Liver (tissue), 9 donors: Measurements from ENCODE around the gene NUDC. TPM values are rescaled to one million over a fixed set of nuclear protein-coding genes. Genes with fewer than 3 reads are reported as not detected.

Experiments
- DNase-seq: peaks from one replicate; pipeline ENCODE4 v3.0.0-alpha.2; 2017; ENCODE audit warnings: low spot score
- H3K27ac ChIP-seq, 2 donors: one replicate each; pipeline ENCODE4 v1.7.0; 2013; ENCODE audit warnings: inconsistent platforms in 2 of 2, low read length in 2 of 2, control low read depth in 1 of 2, low read depth in 1 of 2, mild to moderate bottlenecking in 1 of 2
- H3K27me3 ChIP-seq, 4 donors: one replicate each; pipeline versions ENCODE4 v1.6.1 to v1.7.0; 2013; ENCODE audit warnings: low read length in 3 of 4, inconsistent platforms in 1 of 4, mild to moderate bottlenecking in 1 of 4, moderate library complexity in 1 of 4; ENCODE audit not compliant: control insufficient read depth in 4 of 4, insufficient read depth in 4 of 4
- H3K36me3 ChIP-seq, 4 donors: one replicate each; pipeline versions ENCODE4 v1.6.1 to v1.7.0; 2013; ENCODE audit warnings: low read length in 3 of 4, mild to moderate bottlenecking in 3 of 4, low read depth in 1 of 4, moderate library complexity in 1 of 4; ENCODE audit not compliant: control insufficient read depth in 4 of 4, insufficient read depth in 3 of 4
- H3K4me1 ChIP-seq, 4 donors: one replicate each; pipeline versions ENCODE4 v1.6.1 to v1.7.0; 2013; ENCODE audit warnings: low read length in 3 of 4, mild to moderate bottlenecking in 3 of 4, moderate library complexity in 1 of 4; ENCODE audit not compliant: control insufficient read depth in 4 of 4, insufficient read depth in 4 of 4
- H3K4me3 ChIP-seq, 3 donors: one replicate each; pipeline versions ENCODE4 v1.6.1 to v1.7.0; 2013; ENCODE audit warnings: low read length in 3 of 3, control low read depth in 1 of 3, low read depth in 1 of 3, mild to moderate bottlenecking in 1 of 3
- H3K9ac ChIP-seq, 2 donors: one replicate each; pipeline ENCODE4 v1.7.0; 2013; ENCODE audit warnings: low read length in 2 of 2, mild to moderate bottlenecking in 2 of 2, moderate library complexity in 2 of 2, control low read depth in 1 of 2, low read depth in 1 of 2
- H3K9me3 ChIP-seq, 4 donors: one replicate each; pipeline versions ENCODE4 v1.6.1 to v1.7.0; 2013; ENCODE audit warnings: low read length in 3 of 4; ENCODE audit not compliant: control insufficient read depth in 4 of 4
- EGR1 ChIP-seq, 2 donors: IDR thresholded peaks; 2 replicates each; pipeline ENCODE4 v1.6.1; 2016 to 2018; ENCODE audit warnings: antibody characterized with exemption in 2 of 2, low read depth in 2 of 2
- FOXA1 ChIP-seq: IDR thresholded peaks from 2 replicates; pipeline ENCODE4 v1.6.1; 2016; ENCODE audit warnings: antibody characterized with exemption
- FOXA2 ChIP-seq: IDR thresholded peaks from 2 replicates; pipeline ENCODE4 v1.6.1; 2016; ENCODE audit warnings: antibody characterized with exemption
- GABPA ChIP-seq, 2 donors: IDR thresholded peaks in 1 of 2; conservative IDR thresholded peaks in 1 of 2; 2 replicates each; pipeline ENCODE4 v1.6.1; 2016; ENCODE audit warnings: antibody characterized with exemption in 2 of 2, mild to moderate bottlenecking in 1 of 2, moderate library complexity in 1 of 2
- HNF4A ChIP-seq, 2 donors: conservative IDR thresholded peaks; 2 replicates each; pipeline ENCODE4 v1.6.1; 2016; ENCODE audit warnings: antibody characterized with exemption in 2 of 2, mild to moderate bottlenecking in 2 of 2
- HNF4G ChIP-seq: IDR thresholded peaks from 2 replicates; pipeline ENCODE4 v1.6.1; 2016; ENCODE audit warnings: antibody characterized with exemption
- JUND ChIP-seq, 2 donors: IDR thresholded peaks; 2 replicates each; pipeline ENCODE4 v1.6.1; 2016; ENCODE audit warnings: antibody characterized with exemption in 2 of 2
- NR2F2 ChIP-seq: IDR thresholded peaks from 2 replicates; pipeline ENCODE4 v1.6.1; 2016; ENCODE audit warnings: antibody characterized with exemption
- RAD21 ChIP-seq, 2 donors: IDR thresholded peaks; 2 replicates each; pipeline ENCODE4 v1.6.1; 2016; ENCODE audit warnings: antibody characterized with exemption in 2 of 2, mild to moderate bottlenecking in 2 of 2
- RXRA ChIP-seq, 2 donors: IDR thresholded peaks; 2 replicates each; pipeline ENCODE4 v1.6.1; 2017 to 2018; ENCODE audit warnings: antibody characterized with exemption in 2 of 2, mild to moderate bottlenecking in 1 of 2
- SP1 ChIP-seq: IDR thresholded peaks from 2 replicates; pipeline ENCODE4 v1.6.1; 2018; ENCODE audit warnings: antibody characterized with exemption, mild to moderate bottlenecking
- TAF1 ChIP-seq: conservative IDR thresholded peaks from 2 replicates; pipeline ENCODE4 v1.6.1; 2016; ENCODE audit warnings: antibody characterized with exemption, mild to moderate bottlenecking
- YY1 ChIP-seq: IDR thresholded peaks from 2 replicates; pipeline ENCODE4 v1.6.1; 2016; ENCODE audit warnings: antibody characterized with exemption, mild to moderate bottlenecking
- WGBS: extraction: QIAGEN DNeasy Blood & Tissue Kit; methylation state at CpG from one replicate; pipeline ENCODE4 v1.1.7; 2013; 5-methylcytosine and 5-hydroxymethylcytosine counted together
- polyA plus RNA-seq, 2 donors: library from polyadenylated mRNA; stranded (reverse) in 1 of 2; unstranded in 1 of 2; fragments of 200-250 nt in 1 of 2; fragments of >200 nt in 1 of 2; fragmentation: Nextera tagmentation in 1 of 2; extraction: Ambion mirVana in 1 of 2; gene quantifications; one replicate each; pipeline versions ENCODE4 v1.2.1 to v1.2.3, GENCODE V29; 2013 to 2015
- total RNA-seq, 2 donors: library from RNA; depleted of rRNA; stranded (reverse); fragments of >200 nt; gene quantifications; one replicate each; pipeline ENCODE4 v1.2.3, GENCODE V29; 2014
- TF ChIP-seq, protein P1 (sequence below): IDR thresholded peaks from 2 replicates; pipeline ENCODE4 v1.6.1; 2016; ENCODE audit warnings: antibody characterized with exemption
- TF ChIP-seq, protein P2 (sequence below): IDR thresholded peaks from 2 replicates; pipeline ENCODE4 v1.6.1; 2016; ENCODE audit warnings: antibody characterized with exemption
- TF ChIP-seq, protein P3 (sequence below): fragments of 150-350 bp; IDR thresholded peaks from 2 replicates; pipeline ENCODE4 v1.5.1; 2017; ENCODE audit warnings: improper control_type of control experiment, low read depth, low read length; ENCODE audit not compliant: missing input control
- TF ChIP-seq, protein P4 (sequence below): IDR thresholded peaks from 2 replicates; pipeline ENCODE4 v1.6.1; 2016; ENCODE audit warnings: antibody characterized with exemption
- TF ChIP-seq, protein P5 (sequence below): IDR thresholded peaks from 2 replicates; pipeline ENCODE4 v1.6.1; 2016; ENCODE audit warnings: antibody characterized with exemption, mild to moderate bottlenecking
- donor health status: healthy.
- donor health status: healthy.
- donor health status: healthy.
- donor health status: healthy.
- donor health status: healthy.

The NUDC gene
- total and polyA plus RNA-seq, 4 donors = 18.2 to 50.7 (median 36.2) TPM

DNA sequence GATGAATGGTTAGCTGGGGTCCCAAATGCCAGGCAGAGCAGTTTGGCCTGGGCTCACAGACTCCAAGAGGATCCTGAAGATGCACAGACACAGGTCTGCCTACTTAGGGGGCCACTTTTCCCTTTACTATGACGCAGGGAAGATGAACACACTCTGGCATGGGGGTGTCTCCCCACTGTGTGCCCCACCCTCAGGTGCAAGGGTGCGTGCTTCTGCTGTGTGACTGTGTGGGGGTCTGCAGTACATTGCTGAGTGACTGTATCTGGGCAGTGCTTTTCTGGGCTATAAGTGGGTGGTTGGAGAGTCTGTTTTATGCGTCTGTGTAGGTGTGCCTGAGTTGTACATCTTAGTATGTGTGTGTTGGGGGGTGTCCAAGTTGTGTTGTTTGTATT lies 11.6 kb upstream of the NUDC start:
- H3K27ac ChIP-seq = peak overlapping the region; percentile 97 to 99
- H3K9ac ChIP-seq = no peak overlapping the region
- H3K4me3 ChIP-seq = no peak overlapping the region
- TF ChIP-seq RXRA (IDR thresholded peaks at IDR 0.05) = no peak
- TF ChIP-seq SP1 = no peak
- no peak for TF ChIP-seq FOXA2
- TF ChIP-seq HNF4G = no peak
- TF ChIP-seq GABPA (IDR thresholded peaks at IDR 0.05 in 1 of 2, conservative IDR thresholded peaks at IDR 0.05 in 1 of 2) = no peak
- TF ChIP-seq, protein P1, sequence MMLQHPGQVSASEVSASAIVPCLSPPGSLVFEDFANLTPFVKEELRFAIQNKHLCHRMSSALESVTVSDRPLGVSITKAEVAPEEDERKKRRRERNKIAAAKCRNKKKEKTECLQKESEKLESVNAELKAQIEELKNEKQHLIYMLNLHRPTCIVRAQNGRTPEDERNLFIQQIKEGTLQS = no peak
- TF ChIP-seq YY1 = no peak
- no peak for TF ChIP-seq FOXA1
- no peak for TF ChIP-seq NR2F2
- TF ChIP-seq EGR1 (IDR thresholded peaks at IDR 0.05; ENCODE audit: low read depth in 2 of 2) = no peak
- TF ChIP-seq HNF4A (conservative IDR thresholded peaks at IDR 0.05) = no peak
- TF ChIP-seq JUND (IDR thresholded peaks at IDR 0.05) = no peak
- 41% methylated on average over 3 of the region's 3 CpGs for WGBS
- H3K4me1 ChIP-seq = peaks cover 3 to 37% (median 19%) of the 10 kb centered on the region in 4 donors
- peaks cover 0 to 6% (median under 1%) of the 10 kb centered on the region in 4 donors for H3K36me3 ChIP-seq
- DNase-seq = no peak
- no peaks in the 10 kb centered on the region for H3K27me3 ChIP-seq
- H3K9me3 ChIP-seq = no peaks in the 10 kb centered on the region

DNA sequence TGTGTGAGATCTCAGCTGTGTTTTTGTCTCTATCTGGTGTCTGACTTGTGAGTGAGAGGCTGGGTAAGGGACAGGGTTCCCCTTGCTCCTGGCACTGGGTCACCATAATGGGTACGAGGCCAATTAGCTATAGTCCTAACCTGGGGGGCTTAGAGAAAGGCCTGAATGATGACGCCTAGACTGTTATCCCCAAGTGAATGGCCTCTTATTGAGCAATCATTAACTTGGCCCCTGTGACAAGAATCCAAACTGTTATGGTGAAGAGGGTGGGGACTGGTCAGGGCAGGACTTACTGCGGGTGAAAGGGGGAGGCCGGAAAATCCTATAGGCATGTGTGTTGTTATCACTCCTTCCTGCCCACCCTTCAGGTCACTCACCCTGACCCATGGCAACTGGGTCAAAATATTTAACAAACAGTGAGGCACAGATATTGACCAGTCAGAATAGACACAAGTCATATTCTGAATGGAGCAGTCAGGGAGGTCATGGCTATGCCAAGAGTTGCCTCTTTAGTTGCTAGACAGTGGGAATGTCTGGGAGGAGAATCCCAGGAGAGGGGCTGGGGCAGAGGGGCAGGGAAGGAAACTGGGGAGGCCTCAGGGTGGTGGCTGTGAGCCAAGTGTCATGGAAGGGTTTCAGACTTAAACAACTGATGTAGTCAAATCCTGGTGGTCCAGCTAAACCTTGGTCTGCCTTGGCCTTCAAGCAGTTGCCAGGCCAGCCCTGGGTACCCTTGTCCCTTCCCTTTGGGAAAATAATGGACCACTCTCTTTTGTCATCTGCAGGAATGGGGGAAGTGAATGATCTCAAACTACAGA lies 11.0 kb upstream of the NUDC start:
- TF ChIP-seq HNF4G (no peak), RAD21 (IDR thresholded peaks at IDR 0.05) (peak in 1 of 2 donors; percentile 23), HNF4A (conservative IDR thresholded peaks at IDR 0.05) (peak; percentile 41 to 70), JUND (IDR thresholded peaks at IDR 0.05) (peak in 1 of 2 donors; percentile 28), EGR1 (IDR thresholded peaks at IDR 0.05; ENCODE audit: low read depth in 2 of 2) (peak in 1 of 2 donors; percentile 49), NR2F2 (peak; percentile 55), YY1 (peak; percentile 42), FOXA1 (no peak), SP1 (peak; percentile 74), RXRA (IDR thresholded peaks at IDR 0.05) (peak; percentile 89 to 96), GABPA (IDR thresholded peaks at IDR 0.05 in 1 of 2, conservative IDR thresholded peaks at IDR 0.05 in 1 of 2) (peak in 1 of 2 donors; percentile 35), FOXA2 (peak; percentile 21), TAF1 (no peak)
- TF ChIP-seq, protein P1 = peak; percentile 33
- TF ChIP-seq, protein P2, sequence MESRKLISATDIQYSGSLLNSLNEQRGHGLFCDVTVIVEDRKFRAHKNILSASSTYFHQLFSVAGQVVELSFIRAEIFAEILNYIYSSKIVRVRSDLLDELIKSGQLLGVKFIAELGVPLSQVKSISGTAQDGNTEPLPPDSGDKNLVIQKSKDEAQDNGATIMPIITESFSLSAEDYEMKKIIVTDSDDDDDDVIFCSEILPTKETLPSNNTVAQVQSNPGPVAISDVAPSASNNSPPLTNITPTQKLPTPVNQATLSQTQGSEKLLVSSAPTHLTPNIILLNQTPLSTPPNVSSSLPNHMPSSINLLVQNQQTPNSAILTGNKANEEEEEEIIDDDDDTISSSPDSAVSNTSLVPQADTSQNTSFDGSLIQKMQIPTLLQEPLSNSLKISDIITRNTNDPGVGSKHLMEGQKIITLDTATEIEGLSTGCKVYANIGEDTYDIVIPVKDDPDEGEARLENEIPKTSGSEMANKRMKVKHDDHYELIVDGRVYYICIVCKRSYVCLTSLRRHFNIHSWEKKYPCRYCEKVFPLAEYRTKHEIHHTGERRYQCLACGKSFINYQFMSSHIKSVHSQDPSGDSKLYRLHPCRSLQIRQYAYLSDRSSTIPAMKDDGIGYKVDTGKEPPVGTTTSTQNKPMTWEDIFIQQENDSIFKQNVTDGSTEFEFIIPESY = peak; percentile 49
- TF ChIP-seq, protein P3, sequence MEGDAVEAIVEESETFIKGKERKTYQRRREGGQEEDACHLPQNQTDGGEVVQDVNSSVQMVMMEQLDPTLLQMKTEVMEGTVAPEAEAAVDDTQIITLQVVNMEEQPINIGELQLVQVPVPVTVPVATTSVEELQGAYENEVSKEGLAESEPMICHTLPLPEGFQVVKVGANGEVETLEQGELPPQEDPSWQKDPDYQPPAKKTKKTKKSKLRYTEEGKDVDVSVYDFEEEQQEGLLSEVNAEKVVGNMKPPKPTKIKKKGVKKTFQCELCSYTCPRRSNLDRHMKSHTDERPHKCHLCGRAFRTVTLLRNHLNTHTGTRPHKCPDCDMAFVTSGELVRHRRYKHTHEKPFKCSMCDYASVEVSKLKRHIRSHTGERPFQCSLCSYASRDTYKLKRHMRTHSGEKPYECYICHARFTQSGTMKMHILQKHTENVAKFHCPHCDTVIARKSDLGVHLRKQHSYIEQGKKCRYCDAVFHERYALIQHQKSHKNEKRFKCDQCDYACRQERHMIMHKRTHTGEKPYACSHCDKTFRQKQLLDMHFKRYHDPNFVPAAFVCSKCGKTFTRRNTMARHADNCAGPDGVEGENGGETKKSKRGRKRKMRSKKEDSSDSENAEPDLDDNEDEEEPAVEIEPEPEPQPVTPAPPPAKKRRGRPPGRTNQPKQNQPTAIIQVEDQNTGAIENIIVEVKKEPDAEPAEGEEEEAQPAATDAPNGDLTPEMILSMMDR = no peak
- TF ChIP-seq, protein P4, sequence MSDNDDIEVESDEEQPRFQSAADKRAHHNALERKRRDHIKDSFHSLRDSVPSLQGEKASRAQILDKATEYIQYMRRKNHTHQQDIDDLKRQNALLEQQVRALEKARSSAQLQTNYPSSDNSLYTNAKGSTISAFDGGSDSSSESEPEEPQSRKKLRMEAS = peak; percentile 67
- TF ChIP-seq, protein P5, sequence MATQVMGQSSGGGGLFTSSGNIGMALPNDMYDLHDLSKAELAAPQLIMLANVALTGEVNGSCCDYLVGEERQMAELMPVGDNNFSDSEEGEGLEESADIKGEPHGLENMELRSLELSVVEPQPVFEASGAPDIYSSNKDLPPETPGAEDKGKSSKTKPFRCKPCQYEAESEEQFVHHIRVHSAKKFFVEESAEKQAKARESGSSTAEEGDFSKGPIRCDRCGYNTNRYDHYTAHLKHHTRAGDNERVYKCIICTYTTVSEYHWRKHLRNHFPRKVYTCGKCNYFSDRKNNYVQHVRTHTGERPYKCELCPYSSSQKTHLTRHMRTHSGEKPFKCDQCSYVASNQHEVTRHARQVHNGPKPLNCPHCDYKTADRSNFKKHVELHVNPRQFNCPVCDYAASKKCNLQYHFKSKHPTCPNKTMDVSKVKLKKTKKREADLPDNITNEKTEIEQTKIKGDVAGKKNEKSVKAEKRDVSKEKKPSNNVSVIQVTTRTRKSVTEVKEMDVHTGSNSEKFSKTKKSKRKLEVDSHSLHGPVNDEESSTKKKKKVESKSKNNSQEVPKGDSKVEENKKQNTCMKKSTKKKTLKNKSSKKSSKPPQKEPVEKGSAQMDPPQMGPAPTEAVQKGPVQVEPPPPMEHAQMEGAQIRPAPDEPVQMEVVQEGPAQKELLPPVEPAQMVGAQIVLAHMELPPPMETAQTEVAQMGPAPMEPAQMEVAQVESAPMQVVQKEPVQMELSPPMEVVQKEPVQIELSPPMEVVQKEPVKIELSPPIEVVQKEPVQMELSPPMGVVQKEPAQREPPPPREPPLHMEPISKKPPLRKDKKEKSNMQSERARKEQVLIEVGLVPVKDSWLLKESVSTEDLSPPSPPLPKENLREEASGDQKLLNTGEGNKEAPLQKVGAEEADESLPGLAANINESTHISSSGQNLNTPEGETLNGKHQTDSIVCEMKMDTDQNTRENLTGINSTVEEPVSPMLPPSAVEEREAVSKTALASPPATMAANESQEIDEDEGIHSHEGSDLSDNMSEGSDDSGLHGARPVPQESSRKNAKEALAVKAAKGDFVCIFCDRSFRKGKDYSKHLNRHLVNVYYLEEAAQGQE = peak; percentile 39
- WGBS = 19% methylated on average over 4 of the region's 4 CpGs
- peaks cover 0 to 6% (median under 1%) of the 10 kb centered on the region in 4 donors for H3K36me3 ChIP-seq

More for the DNA sequence above, 11.0 kb upstream of the NUDC start:
- Histone ChIP-seq H3K27ac (peak overlapping the region; percentile 97 to 99), H3K9ac (peak overlapping the region in 1 of 2 donors; percentile 96), H3K9me3 (no peaks in the 10 kb centered on the region), H3K27me3 (no peaks in the 10 kb centered on the region), H3K4me1 (peaks cover 3 to 43% (median 25%) of the 10 kb centered on the region in 4 donors), H3K4me3 (peak overlapping the region in 2 of 3 donors; percentile 79 to 86)
- peak; percentile 54 for DNase-seq
